Liver (tissue), 9 donors: ENCODE results near the gene DOK3. TPM values are rescaled to one million over a fixed set of nuclear protein-coding genes. Genes with fewer than 3 reads are reported as not detected.

Source experiments
- DNase-seq: peaks from one replicate; pipeline ENCODE4 v3.0.0-alpha.2; 2017; ENCODE audit warnings: low spot score
- H3K27ac ChIP-seq, 2 donors: one replicate each; pipeline ENCODE4 v1.7.0; 2013; ENCODE audit warnings: inconsistent platforms in 2 of 2, low read length in 2 of 2, control low read depth in 1 of 2, low read depth in 1 of 2, mild to moderate bottlenecking in 1 of 2
- H3K27me3 ChIP-seq, 4 donors: one replicate each; pipeline versions ENCODE4 v1.6.1 to v1.7.0; 2013; ENCODE audit warnings: low read length in 3 of 4, inconsistent platforms in 1 of 4, mild to moderate bottlenecking in 1 of 4, moderate library complexity in 1 of 4; ENCODE audit not compliant: control insufficient read depth in 4 of 4, insufficient read depth in 4 of 4
- H3K36me3 ChIP-seq, 4 donors: one replicate each; pipeline versions ENCODE4 v1.6.1 to v1.7.0; 2013; ENCODE audit warnings: low read length in 3 of 4, mild to moderate bottlenecking in 3 of 4, low read depth in 1 of 4, moderate library complexity in 1 of 4; ENCODE audit not compliant: control insufficient read depth in 4 of 4, insufficient read depth in 3 of 4
- H3K4me1 ChIP-seq, 4 donors: one replicate each; pipeline versions ENCODE4 v1.6.1 to v1.7.0; 2013; ENCODE audit warnings: low read length in 3 of 4, mild to moderate bottlenecking in 3 of 4, moderate library complexity in 1 of 4; ENCODE audit not compliant: control insufficient read depth in 4 of 4, insufficient read depth in 4 of 4
- H3K4me3 ChIP-seq, 3 donors: one replicate each; pipeline versions ENCODE4 v1.6.1 to v1.7.0; 2013; ENCODE audit warnings: low read length in 3 of 3, control low read depth in 1 of 3, low read depth in 1 of 3, mild to moderate bottlenecking in 1 of 3
- H3K9ac ChIP-seq, 2 donors: one replicate each; pipeline ENCODE4 v1.7.0; 2013; ENCODE audit warnings: low read length in 2 of 2, mild to moderate bottlenecking in 2 of 2, moderate library complexity in 2 of 2, control low read depth in 1 of 2, low read depth in 1 of 2
- H3K9me3 ChIP-seq, 4 donors: one replicate each; pipeline versions ENCODE4 v1.6.1 to v1.7.0; 2013; ENCODE audit warnings: low read length in 3 of 4; ENCODE audit not compliant: control insufficient read depth in 4 of 4
- EGR1 ChIP-seq, 2 donors: IDR thresholded peaks; 2 replicates each; pipeline ENCODE4 v1.6.1; 2016 to 2018; ENCODE audit warnings: antibody characterized with exemption in 2 of 2, low read depth in 2 of 2
- FOXA1 ChIP-seq: IDR thresholded peaks from 2 replicates; pipeline ENCODE4 v1.6.1; 2016; ENCODE audit warnings: antibody characterized with exemption
- FOXA2 ChIP-seq: IDR thresholded peaks from 2 replicates; pipeline ENCODE4 v1.6.1; 2016; ENCODE audit warnings: antibody characterized with exemption
- GABPA ChIP-seq, 2 donors: IDR thresholded peaks in 1 of 2; conservative IDR thresholded peaks in 1 of 2; 2 replicates each; pipeline ENCODE4 v1.6.1; 2016; ENCODE audit warnings: antibody characterized with exemption in 2 of 2, mild to moderate bottlenecking in 1 of 2, moderate library complexity in 1 of 2
- HNF4A ChIP-seq, 2 donors: conservative IDR thresholded peaks; 2 replicates each; pipeline ENCODE4 v1.6.1; 2016; ENCODE audit warnings: antibody characterized with exemption in 2 of 2, mild to moderate bottlenecking in 2 of 2
- HNF4G ChIP-seq: IDR thresholded peaks from 2 replicates; pipeline ENCODE4 v1.6.1; 2016; ENCODE audit warnings: antibody characterized with exemption
- JUND ChIP-seq, 2 donors: IDR thresholded peaks; 2 replicates each; pipeline ENCODE4 v1.6.1; 2016; ENCODE audit warnings: antibody characterized with exemption in 2 of 2
- NR2F2 ChIP-seq: IDR thresholded peaks from 2 replicates; pipeline ENCODE4 v1.6.1; 2016; ENCODE audit warnings: antibody characterized with exemption
- RAD21 ChIP-seq, 2 donors: IDR thresholded peaks; 2 replicates each; pipeline ENCODE4 v1.6.1; 2016; ENCODE audit warnings: antibody characterized with exemption in 2 of 2, mild to moderate bottlenecking in 2 of 2
- RXRA ChIP-seq, 2 donors: IDR thresholded peaks; 2 replicates each; pipeline ENCODE4 v1.6.1; 2017 to 2018; ENCODE audit warnings: antibody characterized with exemption in 2 of 2, mild to moderate bottlenecking in 1 of 2
- SP1 ChIP-seq: IDR thresholded peaks from 2 replicates; pipeline ENCODE4 v1.6.1; 2018; ENCODE audit warnings: antibody characterized with exemption, mild to moderate bottlenecking
- TAF1 ChIP-seq: conservative IDR thresholded peaks from 2 replicates; pipeline ENCODE4 v1.6.1; 2016; ENCODE audit warnings: antibody characterized with exemption, mild to moderate bottlenecking
- YY1 ChIP-seq: IDR thresholded peaks from 2 replicates; pipeline ENCODE4 v1.6.1; 2016; ENCODE audit warnings: antibody characterized with exemption, mild to moderate bottlenecking
- WGBS: extraction: QIAGEN DNeasy Blood & Tissue Kit; methylation state at CpG from one replicate; pipeline ENCODE4 v1.1.7; 2013; 5-methylcytosine and 5-hydroxymethylcytosine counted together
- polyA plus RNA-seq, 2 donors: library from polyadenylated mRNA; stranded (reverse) in 1 of 2; unstranded in 1 of 2; fragments of 200-250 nt in 1 of 2; fragments of >200 nt in 1 of 2; fragmentation: Nextera tagmentation in 1 of 2; extraction: Ambion mirVana in 1 of 2; gene quantifications; one replicate each; pipeline versions ENCODE4 v1.2.1 to v1.2.3, GENCODE V29; 2013 to 2015
- total RNA-seq, 2 donors: library from RNA; depleted of rRNA; stranded (reverse); fragments of >200 nt; gene quantifications; one replicate each; pipeline ENCODE4 v1.2.3, GENCODE V29; 2014
- TF ChIP-seq, protein P1 (sequence below): IDR thresholded peaks from 2 replicates; pipeline ENCODE4 v1.6.1; 2016; ENCODE audit warnings: antibody characterized with exemption
- TF ChIP-seq, protein P2 (sequence below): IDR thresholded peaks from 2 replicates; pipeline ENCODE4 v1.6.1; 2016; ENCODE audit warnings: antibody characterized with exemption
- TF ChIP-seq, protein P3 (sequence below): IDR thresholded peaks from 2 replicates; pipeline ENCODE4 v1.6.1; 2016; ENCODE audit warnings: antibody characterized with exemption, mild to moderate bottlenecking
- TF ChIP-seq, protein P4 (sequence below): fragments of 150-350 bp; IDR thresholded peaks from 2 replicates; pipeline ENCODE4 v1.5.1; 2017; ENCODE audit warnings: improper control_type of control experiment, low read depth, low read length; ENCODE audit not compliant: missing input control
- TF ChIP-seq, protein P5 (sequence below): IDR thresholded peaks from 2 replicates; pipeline ENCODE4 v1.6.1; 2016; ENCODE audit warnings: antibody characterized with exemption
- donor health status: healthy.
- donor health status: healthy.
- donor health status: healthy.
- donor health status: healthy.
- donor health status: healthy.

The DOK3 gene
- total and polyA plus RNA-seq, 4 donors = 1.7 to 19.2 (median 6.6) TPM

DNA sequence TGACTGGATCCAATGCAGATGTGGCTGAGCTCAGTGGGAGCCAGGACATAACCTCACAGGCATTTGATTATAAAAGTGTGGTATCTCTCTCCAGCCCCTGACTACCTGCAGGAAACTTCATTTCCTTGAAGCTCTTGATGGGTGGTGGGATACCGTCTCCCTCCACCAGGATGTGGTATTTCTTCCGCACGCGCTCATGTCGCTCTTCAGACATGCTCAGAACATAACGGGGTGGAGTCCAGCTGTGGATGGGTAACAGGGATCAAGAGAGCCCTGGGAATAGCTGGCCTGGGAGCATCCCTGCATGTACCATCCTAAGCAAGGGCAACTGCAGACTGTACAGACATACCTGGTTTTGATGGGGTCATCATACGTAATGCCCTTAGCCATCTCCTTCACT lies 6.0 kb upstream of the DOK3 start:
- Histone ChIP-seq H3K9me3 (no peaks in the 10 kb centered on the region), H3K27ac (no peak overlapping the region), H3K9ac (no peak overlapping the region), H3K36me3 (peaks cover 16 to 55% (median 22%) of the 10 kb centered on the region in 4 donors), H3K4me1 (peaks cover 6 to 46% (median 18%) of the 10 kb centered on the region in 4 donors), H3K27me3 (no peaks in the 10 kb centered on the region), H3K4me3 (peak overlapping the region; percentile 76 to 97 (median 92))
- 92% methylated on average over 7 of the region's 7 CpGs for WGBS
- TF ChIP-seq, protein P1, sequence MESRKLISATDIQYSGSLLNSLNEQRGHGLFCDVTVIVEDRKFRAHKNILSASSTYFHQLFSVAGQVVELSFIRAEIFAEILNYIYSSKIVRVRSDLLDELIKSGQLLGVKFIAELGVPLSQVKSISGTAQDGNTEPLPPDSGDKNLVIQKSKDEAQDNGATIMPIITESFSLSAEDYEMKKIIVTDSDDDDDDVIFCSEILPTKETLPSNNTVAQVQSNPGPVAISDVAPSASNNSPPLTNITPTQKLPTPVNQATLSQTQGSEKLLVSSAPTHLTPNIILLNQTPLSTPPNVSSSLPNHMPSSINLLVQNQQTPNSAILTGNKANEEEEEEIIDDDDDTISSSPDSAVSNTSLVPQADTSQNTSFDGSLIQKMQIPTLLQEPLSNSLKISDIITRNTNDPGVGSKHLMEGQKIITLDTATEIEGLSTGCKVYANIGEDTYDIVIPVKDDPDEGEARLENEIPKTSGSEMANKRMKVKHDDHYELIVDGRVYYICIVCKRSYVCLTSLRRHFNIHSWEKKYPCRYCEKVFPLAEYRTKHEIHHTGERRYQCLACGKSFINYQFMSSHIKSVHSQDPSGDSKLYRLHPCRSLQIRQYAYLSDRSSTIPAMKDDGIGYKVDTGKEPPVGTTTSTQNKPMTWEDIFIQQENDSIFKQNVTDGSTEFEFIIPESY = no peak
- TF ChIP-seq YY1 (no peak), SP1 (no peak), HNF4A (conservative IDR thresholded peaks at IDR 0.05) (no peak), HNF4G (no peak), JUND (IDR thresholded peaks at IDR 0.05) (no peak), TAF1 (no peak), GABPA (IDR thresholded peaks at IDR 0.05 in 1 of 2, conservative IDR thresholded peaks at IDR 0.05 in 1 of 2) (no peak), NR2F2 (no peak), RXRA (IDR thresholded peaks at IDR 0.05) (no peak), FOXA1 (no peak), EGR1 (IDR thresholded peaks at IDR 0.05; ENCODE audit: low read depth in 2 of 2) (no peak), FOXA2 (no peak), RAD21 (IDR thresholded peaks at IDR 0.05) (no peak)
- TF ChIP-seq, protein P2, sequence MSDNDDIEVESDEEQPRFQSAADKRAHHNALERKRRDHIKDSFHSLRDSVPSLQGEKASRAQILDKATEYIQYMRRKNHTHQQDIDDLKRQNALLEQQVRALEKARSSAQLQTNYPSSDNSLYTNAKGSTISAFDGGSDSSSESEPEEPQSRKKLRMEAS = no peak
- TF ChIP-seq, protein P3, sequence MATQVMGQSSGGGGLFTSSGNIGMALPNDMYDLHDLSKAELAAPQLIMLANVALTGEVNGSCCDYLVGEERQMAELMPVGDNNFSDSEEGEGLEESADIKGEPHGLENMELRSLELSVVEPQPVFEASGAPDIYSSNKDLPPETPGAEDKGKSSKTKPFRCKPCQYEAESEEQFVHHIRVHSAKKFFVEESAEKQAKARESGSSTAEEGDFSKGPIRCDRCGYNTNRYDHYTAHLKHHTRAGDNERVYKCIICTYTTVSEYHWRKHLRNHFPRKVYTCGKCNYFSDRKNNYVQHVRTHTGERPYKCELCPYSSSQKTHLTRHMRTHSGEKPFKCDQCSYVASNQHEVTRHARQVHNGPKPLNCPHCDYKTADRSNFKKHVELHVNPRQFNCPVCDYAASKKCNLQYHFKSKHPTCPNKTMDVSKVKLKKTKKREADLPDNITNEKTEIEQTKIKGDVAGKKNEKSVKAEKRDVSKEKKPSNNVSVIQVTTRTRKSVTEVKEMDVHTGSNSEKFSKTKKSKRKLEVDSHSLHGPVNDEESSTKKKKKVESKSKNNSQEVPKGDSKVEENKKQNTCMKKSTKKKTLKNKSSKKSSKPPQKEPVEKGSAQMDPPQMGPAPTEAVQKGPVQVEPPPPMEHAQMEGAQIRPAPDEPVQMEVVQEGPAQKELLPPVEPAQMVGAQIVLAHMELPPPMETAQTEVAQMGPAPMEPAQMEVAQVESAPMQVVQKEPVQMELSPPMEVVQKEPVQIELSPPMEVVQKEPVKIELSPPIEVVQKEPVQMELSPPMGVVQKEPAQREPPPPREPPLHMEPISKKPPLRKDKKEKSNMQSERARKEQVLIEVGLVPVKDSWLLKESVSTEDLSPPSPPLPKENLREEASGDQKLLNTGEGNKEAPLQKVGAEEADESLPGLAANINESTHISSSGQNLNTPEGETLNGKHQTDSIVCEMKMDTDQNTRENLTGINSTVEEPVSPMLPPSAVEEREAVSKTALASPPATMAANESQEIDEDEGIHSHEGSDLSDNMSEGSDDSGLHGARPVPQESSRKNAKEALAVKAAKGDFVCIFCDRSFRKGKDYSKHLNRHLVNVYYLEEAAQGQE = no peak
- TF ChIP-seq, protein P4, sequence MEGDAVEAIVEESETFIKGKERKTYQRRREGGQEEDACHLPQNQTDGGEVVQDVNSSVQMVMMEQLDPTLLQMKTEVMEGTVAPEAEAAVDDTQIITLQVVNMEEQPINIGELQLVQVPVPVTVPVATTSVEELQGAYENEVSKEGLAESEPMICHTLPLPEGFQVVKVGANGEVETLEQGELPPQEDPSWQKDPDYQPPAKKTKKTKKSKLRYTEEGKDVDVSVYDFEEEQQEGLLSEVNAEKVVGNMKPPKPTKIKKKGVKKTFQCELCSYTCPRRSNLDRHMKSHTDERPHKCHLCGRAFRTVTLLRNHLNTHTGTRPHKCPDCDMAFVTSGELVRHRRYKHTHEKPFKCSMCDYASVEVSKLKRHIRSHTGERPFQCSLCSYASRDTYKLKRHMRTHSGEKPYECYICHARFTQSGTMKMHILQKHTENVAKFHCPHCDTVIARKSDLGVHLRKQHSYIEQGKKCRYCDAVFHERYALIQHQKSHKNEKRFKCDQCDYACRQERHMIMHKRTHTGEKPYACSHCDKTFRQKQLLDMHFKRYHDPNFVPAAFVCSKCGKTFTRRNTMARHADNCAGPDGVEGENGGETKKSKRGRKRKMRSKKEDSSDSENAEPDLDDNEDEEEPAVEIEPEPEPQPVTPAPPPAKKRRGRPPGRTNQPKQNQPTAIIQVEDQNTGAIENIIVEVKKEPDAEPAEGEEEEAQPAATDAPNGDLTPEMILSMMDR = no peak
- TF ChIP-seq, protein P5, sequence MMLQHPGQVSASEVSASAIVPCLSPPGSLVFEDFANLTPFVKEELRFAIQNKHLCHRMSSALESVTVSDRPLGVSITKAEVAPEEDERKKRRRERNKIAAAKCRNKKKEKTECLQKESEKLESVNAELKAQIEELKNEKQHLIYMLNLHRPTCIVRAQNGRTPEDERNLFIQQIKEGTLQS = no peak
- DNase-seq = no peak
